Activated CD4-positive, alpha-beta T cell treated with anti-CD3 and anti-CD28 coated beads for 36 hours (primary cell): ENCODE measurements around the gene WWTR1. TPM values are rescaled to one million over a fixed set of nuclear protein-coding genes. Genes with fewer than 3 reads are reported as not detected.

Experiments used
- ATAC-seq: fragments of 200-7000 bp; cut with Tn5 transposase; one replicate; pipeline ENCODE4 v1.10.0; 2021; ENCODE audit warnings: mild to moderate bottlenecking, moderate library complexity
- CTCF ChIA-PET: fragments of 350-600 bp; sonication (Branson Sonifier 250); formaldehyde crosslinking; loops from one replicate; lab custom pipeline; 2021; ENCODE audit warnings: antibody characterized with exemption; lab: Charles Lee
- POLR2A ChIA-PET: fragments of 350-600 bp; sonication (Branson Sonifier 250); formaldehyde crosslinking; loops from one replicate; lab custom pipeline; 2021; ENCODE audit warnings: antibody characterized with exemption, inconsistent platforms; lab: Charles Lee
- DNase-seq: peaks from one replicate; pipeline ENCODE4 v3.0.0-alpha.2; 2020
- H3K27ac Mint-ChIP-seq: one replicate; pipeline ENCODE4 v1.8.0; 2021; ENCODE audit warnings: mixed read lengths
- H3K27me3 Mint-ChIP-seq: one replicate; pipeline ENCODE4 v1.8.0; 2021; ENCODE audit warnings: mixed read lengths
- H3K36me3 Mint-ChIP-seq: one replicate; pipeline ENCODE4 v1.8.0; 2021; ENCODE audit warnings: low read depth, mixed read lengths
- H3K4me1 Mint-ChIP-seq: one replicate; pipeline ENCODE4 v1.8.0; 2021; ENCODE audit warnings: mixed read lengths
- H3K4me3 Mint-ChIP-seq: one replicate; pipeline ENCODE4 v1.8.0; 2021; ENCODE audit warnings: mild to moderate bottlenecking, moderate library complexity, mixed read lengths
- H3K9me3 Mint-ChIP-seq: one replicate; pipeline ENCODE4 v1.8.0; 2021; ENCODE audit warnings: low read depth, mixed read lengths
- intact Hi-C, 2 experiments: fragments of 100-400 bp; cut with DNase I in 1 of 2; cut with micrococcal nuclease in 1 of 2; formaldehyde crosslinking; loops; one replicate each; pipeline versions ENCODE4 v1.14.2 to v1.15.1; 2022 to 2024; cut with DNase I, micrococcal nuclease
- total RNA-seq, 2 experiments: library from RNA; stranded (reverse); gene quantifications; one replicate each; pipeline ENCODE4 v1.2.3, GENCODE V29; 2021

Gene WWTR1
- total RNA-seq: under 1 TPM; 0.46 to 0.54 TPM

GRCh38 chr3:149657926-149658743 is at the start of gene WWTR1:
Gene WWTR1, minus strand, starts transcription at chr3:149658025. Its CDS starts 719 bp downstream, at chr3:149657306.
- DNase-seq (peak; percentile 61), ATAC-seq (peak; percentile 71)
- intact Hi-C loops: loop anchor here in 1 of 2 experiments (2.0 to 5.0 kb wide), 3 partner anchors 59 to 95 kb away; partner anchors contain the start of gene COMMD2
- peak within 1 kb of the TSS; percentile 57 for H3K27ac Mint-ChIP-seq
- CTCF ChIA-PET: interaction anchor here (1.1 to 1.5 kb wide), 3 partner anchors 11 to 100 kb away, joined by 3 to 4 read pairs (median 3); partner anchors contain the start of gene COMMD2
- peak within 1 kb of the TSS; percentile 69 for H3K4me3 Mint-ChIP-seq
- POLR2A ChIA-PET: no interaction called here
- H3K4me1 Mint-ChIP-seq: peaks cover 12% of the 10 kb centered on the region
- H3K36me3 Mint-ChIP-seq: no peaks in the 10 kb centered on the region
- H3K27me3 Mint-ChIP-seq: peaks cover 50% of the 10 kb centered on the region
- no peaks in the 10 kb centered on the region for H3K9me3 Mint-ChIP-seq

GRCh38 chr3:149706905-149707304 is 49.1 kb upstream of the WWTR1 start:
- no peak for DNase-seq
- no peaks in the 10 kb centered on the region for H3K9me3 Mint-ChIP-seq
- intact Hi-C loops: no loop called here

GRCh38 chr3:149705416-149705815 is 47.6 kb upstream of the WWTR1 start:
- ChIA-PET POLR2A (no interaction called here), CTCF (interaction anchor here (0.9 to 1.6 kb wide), 4 partner anchors 12 to 136 kb away, joined by 3 to 11 read pairs (median 3); no protein-coding TSS in a partner anchor)
- H3K36me3 Mint-ChIP-seq: no peaks in the 10 kb centered on the region
- no peak overlapping the region for H3K4me3 Mint-ChIP-seq
- ATAC-seq (no peak), DNase-seq (no peak)
- H3K4me1 Mint-ChIP-seq: peaks cover 23% of the 10 kb centered on the region
- no peak overlapping the region for H3K27ac Mint-ChIP-seq
- H3K27me3 Mint-ChIP-seq: no peaks in the 10 kb centered on the region
- no peaks in the 10 kb centered on the region for H3K9me3 Mint-ChIP-seq
- intact Hi-C loops: no loop called here

More at GRCh38 chr3:149706905-149707304, 49.1 kb upstream of the WWTR1 start:
- H3K4me1 Mint-ChIP-seq: peaks cover 18% of the 10 kb centered on the region
- POLR2A ChIA-PET: no interaction called here
- H3K27ac Mint-ChIP-seq: no peak overlapping the region
- H3K27me3 Mint-ChIP-seq: no peaks in the 10 kb centered on the region
- H3K4me3 Mint-ChIP-seq: no peak overlapping the region
- ATAC-seq: no peak
- CTCF ChIA-PET: no interaction called here
- H3K36me3 Mint-ChIP-seq: no peaks in the 10 kb centered on the region

- Mint-ChIP-seq H3K4me3 (no peak overlapping the region), H3K27me3 (no peaks in the 10 kb centered on the region), H3K27ac (no peak overlapping the region), H3K9me3 (peaks cover 10% of the 10 kb centered on the region), H3K36me3 (peaks cover 2% of the 10 kb centered on the region), H3K4me1 (peaks cover 23% of the 10 kb centered on the region)
- intact Hi-C loops: loop anchor here (1.0 to 5.0 kb wide), 4 partner anchors 23 to 839 kb away; no protein-coding TSS in a partner anchor
- ChIA-PET POLR2A (no interaction called here), CTCF (interaction anchor here (1.8 kb wide), 1 partner anchor 14 kb away, joined by 6 read pairs; no protein-coding TSS in a partner anchor)
- ATAC-seq (no peak), DNase-seq (no peak)
These were observed 45.6 kb upstream of the WWTR1 start for GRCh38 chr3:149703466-149703865.

GRCh38 chr3:149702691-149703441 is 45.0 kb upstream of the WWTR1 start:
- H3K27ac Mint-ChIP-seq: peak overlapping the region; percentile 61
- intact Hi-C loops: loop anchor here (1.0 to 5.0 kb wide), 5 partner anchors 24 to 839 kb away; no protein-coding TSS in a partner anchor
- no peak overlapping the region for H3K4me3 Mint-ChIP-seq
- H3K36me3 Mint-ChIP-seq: peaks cover 4% of the 10 kb centered on the region
- H3K9me3 Mint-ChIP-seq: peaks cover 16% of the 10 kb centered on the region
- DNase-seq: peak; percentile 15
- ChIA-PET CTCF (interaction anchor here (1.8 kb wide), 1 partner anchor 14 kb away, joined by 6 read pairs; no protein-coding TSS in a partner anchor), POLR2A (no interaction called here)
- H3K27me3 Mint-ChIP-seq: no peaks in the 10 kb centered on the region
- peaks cover 23% of the 10 kb centered on the region for H3K4me1 Mint-ChIP-seq
- peak; percentile 66 for ATAC-seq

- POLR2A ChIA-PET: no interaction called here
- H3K4me1 Mint-ChIP-seq: peaks cover 23% of the 10 kb centered on the region
- no peaks in the 10 kb centered on the region for H3K27me3 Mint-ChIP-seq
- H3K9me3 Mint-ChIP-seq: peaks cover 23% of the 10 kb centered on the region
- DNase-seq (no peak), ATAC-seq (peak; percentile 87)
- H3K36me3 Mint-ChIP-seq: peaks cover 4% of the 10 kb centered on the region
- CTCF ChIA-PET: no interaction called here
- intact Hi-C loops: loop anchor here (1.0 to 5.0 kb wide), 4 partner anchors 25 to 840 kb away; no protein-coding TSS in a partner anchor
- H3K27ac Mint-ChIP-seq: peak overlapping the region; percentile 88
- H3K4me3 Mint-ChIP-seq: peak overlapping the region; percentile 57
These were observed 44.1 kb upstream of the WWTR1 start for GRCh38 chr3:149701977-149702350.

- intact Hi-C loops: loop anchor here in 1 of 2 experiments (5.0 kb wide), 1 partner anchor 841 kb away; no protein-coding TSS in a partner anchor
- POLR2A ChIA-PET: no interaction called here
- Mint-ChIP-seq H3K9me3 (peaks cover 23% of the 10 kb centered on the region), H3K36me3 (peaks cover 4% of the 10 kb centered on the region), H3K27ac (peak overlapping the region; percentile 88), H3K4me1 (peaks cover 23% of the 10 kb centered on the region), H3K4me3 (peak overlapping the region; percentile 57), H3K27me3 (no peaks in the 10 kb centered on the region)
- CTCF ChIA-PET: no interaction called here
- ATAC-seq: peak; percentile 72
- DNase-seq: peak; percentile 58
These were observed 43.6 kb upstream of the WWTR1 start for GRCh38 chr3:149701206-149701976.

- ATAC-seq (no peak), DNase-seq (no peak)
- peaks cover 2% of the 10 kb centered on the region for H3K9me3 Mint-ChIP-seq
- H3K36me3 Mint-ChIP-seq: peaks cover 2% of the 10 kb centered on the region
- H3K27ac Mint-ChIP-seq: no peak overlapping the region
- POLR2A ChIA-PET: no interaction called here
- H3K27me3 Mint-ChIP-seq: peaks cover 16% of the 10 kb centered on the region
- intact Hi-C loops: no loop called here
- H3K4me1 Mint-ChIP-seq: no peaks in the 10 kb centered on the region
- CTCF ChIA-PET: interaction anchor here (0.6 to 0.8 kb wide), 2 partner anchors 84 to 120 kb away, joined by 3 to 4 read pairs; no protein-coding TSS in a partner anchor
- H3K4me3 Mint-ChIP-seq: no peak overlapping the region
These were observed 30.4 kb upstream of the WWTR1 start for GRCh38 chr3:149688122-149688757.

- ChIA-PET CTCF (interaction anchor here (0.6 kb wide), 1 partner anchor 164 kb away, joined by 3 read pairs; no protein-coding TSS in a partner anchor), POLR2A (no interaction called here)
- Mint-ChIP-seq H3K4me3 (no peak overlapping the region), H3K27ac (no peak overlapping the region), H3K4me1 (no peaks in the 10 kb centered on the region), H3K27me3 (peaks cover 15% of the 10 kb centered on the region), H3K9me3 (peaks cover 2% of the 10 kb centered on the region), H3K36me3 (peaks cover 2% of the 10 kb centered on the region)
- intact Hi-C loops: no loop called here
- DNase-seq (no peak), ATAC-seq (no peak)
These were observed 29.2 kb upstream of the WWTR1 start for GRCh38 chr3:149686996-149687395.

- Mint-ChIP-seq H3K9me3 (no peaks in the 10 kb centered on the region), H3K27ac (no peak overlapping the region), H3K36me3 (no peaks in the 10 kb centered on the region), H3K4me3 (no peak overlapping the region), H3K27me3 (no peaks in the 10 kb centered on the region), H3K4me1 (no peaks in the 10 kb centered on the region)
- POLR2A ChIA-PET: no interaction called here
- DNase-seq (no peak), ATAC-seq (no peak)
- CTCF ChIA-PET: interaction anchor here (0.6 kb wide), 1 partner anchor 46 kb away, joined by 5 read pairs; no protein-coding TSS in a partner anchor
- intact Hi-C loops: no loop called here
These were observed 20.6 kb upstream of the WWTR1 start for GRCh38 chr3:149678351-149678950.
